Measurements from ENCODE around the gene SAMD3. TPM values are rescaled to one million over a fixed set of nuclear protein-coding genes. Genes with fewer than 3 reads are reported as not detected.
"Not testable (repeated sequence)": the region's sequence is repeated elsewhere in the genome, so short reads cannot be mapped to it uniquely, and the experiment has no call there.

SAMD3 gene
- polyA plus RNA-seq, 1 of the 3 experiments (the other 2 are of a cell fraction) = 16.0 TPM

DNA sequence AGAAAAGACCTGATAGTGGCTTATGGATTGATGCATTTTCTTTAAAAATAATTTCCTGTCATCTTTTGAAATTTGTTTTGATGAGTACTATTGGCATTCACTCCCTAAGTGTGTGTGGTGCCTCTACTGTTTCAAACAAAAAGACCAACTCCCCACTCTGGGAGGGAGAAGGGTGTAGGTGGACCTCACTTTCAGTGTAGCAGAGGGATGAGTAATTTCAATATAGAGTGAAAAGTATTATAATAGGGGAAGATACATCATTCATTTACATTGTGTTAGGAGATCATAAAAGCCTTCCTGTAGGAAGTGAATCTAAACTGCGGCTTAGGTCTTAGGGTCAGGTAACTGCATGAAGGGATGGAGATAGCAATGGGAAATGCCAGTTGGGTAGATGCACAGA lies 46.4 kb downstream of the SAMD3 start (continued):
- no peak for TF ChIP-seq USF2 (IDR thresholded peaks at IDR 0.05; ENCODE audit: borderline replicate concordance, low read depth, low read length)
- no peak for TF ChIP-seq MXI1 (IDR thresholded peaks at IDR 0.05; ENCODE audit: low read depth, low read length)
- TF ChIP-seq, protein P1, sequence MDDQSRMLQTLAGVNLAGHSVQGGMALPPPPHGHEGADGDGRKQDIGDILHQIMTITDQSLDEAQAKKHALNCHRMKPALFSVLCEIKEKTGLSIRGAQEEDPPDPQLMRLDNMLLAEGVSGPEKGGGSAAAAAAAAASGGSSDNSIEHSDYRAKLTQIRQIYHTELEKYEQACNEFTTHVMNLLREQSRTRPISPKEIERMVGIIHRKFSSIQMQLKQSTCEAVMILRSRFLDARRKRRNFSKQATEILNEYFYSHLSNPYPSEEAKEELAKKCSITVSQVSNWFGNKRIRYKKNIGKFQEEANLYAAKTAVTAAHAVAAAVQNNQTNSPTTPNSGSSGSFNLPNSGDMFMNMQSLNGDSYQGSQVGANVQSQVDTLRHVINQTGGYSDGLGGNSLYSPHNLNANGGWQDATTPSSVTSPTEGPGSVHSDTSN (IDR thresholded peaks at IDR 0.05) = no peak

- POLR2A ChIA-PET; CTCF ChIA-PET; H3K27ac ChIP-seq (ENCODE audit: low read depth in 2 of 2, low read length in 1 of 2); H3K9me3 ChIP-seq; H3K4me3 ChIP-seq (ENCODE audit: low read depth in 2 of 2, low read length in 1 of 2); H3F3A ChIP-seq (replicated peaks; ENCODE audit: insufficient read depth); H3K9me2 ChIP-seq; H3K27me3 ChIP-seq (ENCODE audit: insufficient read depth); H3K4me2 ChIP-seq; H4K20me1 ChIP-seq (ENCODE audit: insufficient read depth); H3K9ac ChIP-seq; H2AFZ ChIP-seq (ENCODE audit: low read depth); DNase-seq; H3K79me2 ChIP-seq (ENCODE audit: insufficient read depth); H3K4me1 ChIP-seq (ENCODE audit: control insufficient read depth in 1 of 2, insufficient read depth in 2 of 2, low read depth in 1 of 2, low read length in 1 of 2): not testable (repeated sequence)
- 59% methylated on average over 2 of the region's 4 CpGs for WGBS (ENCODE audit: low lambda C conversion rate)
- peaks cover 0 to 18% of the 10 kb centered on the region in 2 experiments for H3K36me3 ChIP-seq (replicated peaks in 1 of 2; ENCODE audit: control insufficient read depth in 1 of 2, insufficient read depth in 2 of 2, low read length in 1 of 2)
Observed at GRCh38 chr6:130173377-130174004, 49.3 kb downstream of the SAMD3 start.

- H3K9ac ChIP-seq; H3K4me3 ChIP-seq (ENCODE audit: low read depth in 2 of 2, low read length in 1 of 2); H3K27ac ChIP-seq (ENCODE audit: low read depth in 2 of 2, low read length in 1 of 2); H2AFZ ChIP-seq (ENCODE audit: low read depth); H3K4me2 ChIP-seq; POLR2A ChIA-PET; H4K20me1 ChIP-seq (ENCODE audit: insufficient read depth); H3K9me3 ChIP-seq; H3K4me1 ChIP-seq (ENCODE audit: control insufficient read depth in 1 of 2, insufficient read depth in 2 of 2, low read depth in 1 of 2, low read length in 1 of 2); CTCF ChIA-PET; H3K27me3 ChIP-seq (ENCODE audit: insufficient read depth); DNase-seq; H3F3A ChIP-seq (replicated peaks; ENCODE audit: insufficient read depth); H3K9me2 ChIP-seq; H3K79me2 ChIP-seq (ENCODE audit: insufficient read depth): not testable (repeated sequence)
- WGBS (ENCODE audit: low lambda C conversion rate) = 42% methylated on average over 4 of the region's 4 CpGs
- peaks cover 0 to 16% of the 10 kb centered on the region in 2 experiments for H3K36me3 ChIP-seq (replicated peaks in 1 of 2; ENCODE audit: control insufficient read depth in 1 of 2, insufficient read depth in 2 of 2, low read length in 1 of 2)
Observed at GRCh38 chr6:130170160-130170559, 52.6 kb downstream of the SAMD3 start.

DNA sequence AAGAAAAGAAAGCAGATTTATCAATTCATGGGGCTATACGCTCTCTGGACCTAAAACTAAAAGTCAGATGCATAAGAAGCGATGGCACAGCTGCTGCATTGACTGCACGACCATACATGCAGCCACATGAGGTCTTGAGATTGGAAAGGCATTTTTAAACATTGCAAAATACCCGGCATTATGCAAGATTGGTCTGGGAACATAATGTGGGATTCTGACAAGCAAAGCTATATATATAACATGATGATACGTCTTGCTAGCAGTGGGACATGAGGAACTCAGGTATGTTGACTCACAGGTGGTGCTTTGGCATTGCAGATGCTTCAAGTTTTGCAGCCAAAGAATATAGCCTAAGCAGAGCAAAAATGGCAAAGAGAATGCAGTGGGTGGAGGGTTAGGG lies 55.1 kb downstream of the SAMD3 start:
- Histone ChIP-seq H3K4me3 (ENCODE audit: low read depth in 2 of 2, low read length in 1 of 2) (no peak overlapping the region), H3K9me2 (no peaks in the 10 kb centered on the region), H3K27ac (ENCODE audit: low read depth in 2 of 2, low read length in 1 of 2) (no peak overlapping the region), H3K4me2 (no peak overlapping the region), H3F3A (replicated peaks; ENCODE audit: insufficient read depth) (no peaks in the 10 kb centered on the region), H3K79me2 (ENCODE audit: insufficient read depth) (no peaks in the 10 kb centered on the region), H3K36me3 (replicated peaks in 1 of 2; ENCODE audit: control insufficient read depth in 1 of 2, insufficient read depth in 2 of 2, low read length in 1 of 2) (peaks cover 0 to 17% of the 10 kb centered on the region in 2 experiments), H3K27me3 (ENCODE audit: insufficient read depth) (no peaks in the 10 kb centered on the region), H4K20me1 (ENCODE audit: insufficient read depth) (no peaks in the 10 kb centered on the region), H3K9ac (no peak overlapping the region), H3K4me1 (ENCODE audit: control insufficient read depth in 1 of 2, insufficient read depth in 2 of 2, low read depth in 1 of 2, low read length in 1 of 2) (no peaks in the 10 kb centered on the region), H2AFZ (ENCODE audit: low read depth) (no peak overlapping the region), H3K9me3 (no peaks in the 10 kb centered on the region)
- ChIA-PET CTCF (no interaction called here), POLR2A (no interaction called here)
- TF ChIP-seq USF2 (IDR thresholded peaks at IDR 0.05; ENCODE audit: borderline replicate concordance, low read depth, low read length) (no peak), RFX5 (IDR thresholded peaks at IDR 0.05; ENCODE audit: low read length) (no peak), ELF1 (IDR thresholded peaks at IDR 0.05) (no peak), MEF2A (IDR thresholded peaks at IDR 0.05; ENCODE audit: borderline replicate concordance, low read depth) (no peak), SMC3 (IDR thresholded peaks at IDR 0.05; ENCODE audit: low read depth, low read length) (no peak), SIN3A (IDR thresholded peaks at IDR 0.05; ENCODE audit: borderline replicate concordance, low read depth, low read length) (no peak), TCF12 (IDR thresholded peaks at IDR 0.05) (no peak), FOSL2 (IDR thresholded peaks at IDR 0.05; ENCODE audit: borderline replicate concordance, low read depth) (no peak), EZH2phosphoT487 (IDR thresholded peaks at IDR 0.05; ENCODE audit: borderline replicate concordance, low read depth) (no peak), NFIC (IDR thresholded peaks at IDR 0.05; ENCODE audit: borderline replicate concordance) (no peak), YY1 (IDR thresholded peaks at IDR 0.05; ENCODE audit: low read depth) (no peak), POLR2AphosphoS5 (IDR thresholded peaks at IDR 0.05; ENCODE audit: low read depth, low read length) (no peak), FOXM1 (IDR thresholded peaks at IDR 0.05; ENCODE audit: low read depth) (no peak)
- TF ChIP-seq, protein P2, sequence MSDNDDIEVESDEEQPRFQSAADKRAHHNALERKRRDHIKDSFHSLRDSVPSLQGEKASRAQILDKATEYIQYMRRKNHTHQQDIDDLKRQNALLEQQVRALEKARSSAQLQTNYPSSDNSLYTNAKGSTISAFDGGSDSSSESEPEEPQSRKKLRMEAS (IDR thresholded peaks at IDR 0.05; ENCODE audit: low read depth) = no peak
- WGBS (ENCODE audit: low lambda C conversion rate) = 50% methylated on average over 5 of the region's 5 CpGs
- DNase-seq = no peak
